ENCODE results near the gene ECEL1.

The ECEL1 gene

GRCh38 chr2:232437195-232437571, 50.5 kb downstream of the ECEL1 start:
- Histone ChIP-seq H3K4me3 (ENCODE audit: low read length) (no peak overlapping the region), H3K79me2 (ENCODE audit: low read length) (no peaks in the 10 kb centered on the region), H4K20me1 (ENCODE audit: insufficient read depth, low read length) (no peaks in the 10 kb centered on the region), H3K9me3 (ENCODE audit: insufficient read depth, low read length) (no peaks in the 10 kb centered on the region), H3K4me1 (ENCODE audit: low read length) (no peaks in the 10 kb centered on the region), H3K36me3 (replicated peaks; ENCODE audit: low read depth, low read length) (no peaks in the 10 kb centered on the region), H2AFZ (ENCODE audit: low read depth, low read length) (no peak overlapping the region), H3K4me2 (ENCODE audit: low read length) (no peak overlapping the region), H3K9ac (ENCODE audit: low read length) (no peak overlapping the region), H3K27ac (ENCODE audit: low read length) (no peak overlapping the region), H3K27me3 (ENCODE audit: low read depth, low read length) (no peaks in the 10 kb centered on the region)
- TF ChIP-seq CTCF (IDR thresholded peaks at IDR 0.05; ENCODE audit: low read depth, low read length) = no peak
- no peak for TF ChIP-seq EZH2phosphoT487 (IDR thresholded peaks at IDR 0.05; ENCODE audit: low read depth)

- H3K9ac ChIP-seq (ENCODE audit: low read length) = no peak overlapping the region
- H4K20me1 ChIP-seq (ENCODE audit: insufficient read depth, low read length) = no peaks in the 10 kb centered on the region
- no peaks in the 10 kb centered on the region for H3K36me3 ChIP-seq (replicated peaks; ENCODE audit: low read depth, low read length)
- TF ChIP-seq EZH2phosphoT487 (IDR thresholded peaks at IDR 0.05; ENCODE audit: low read depth) (no peak), CTCF (IDR thresholded peaks at IDR 0.05; ENCODE audit: low read depth, low read length) (no peak)
- no peak overlapping the region for H3K4me3 ChIP-seq (ENCODE audit: low read length)
- H3K27me3 ChIP-seq (ENCODE audit: low read depth, low read length) = no peaks in the 10 kb centered on the region
- H3K4me1 ChIP-seq (ENCODE audit: low read length) = no peaks in the 10 kb centered on the region
- H3K9me3 ChIP-seq (ENCODE audit: insufficient read depth, low read length) = no peaks in the 10 kb centered on the region
- no peak overlapping the region for H3K27ac ChIP-seq (ENCODE audit: low read length)
- no peak overlapping the region for H3K4me2 ChIP-seq (ENCODE audit: low read length)
- no peaks in the 10 kb centered on the region for H3K79me2 ChIP-seq (ENCODE audit: low read length)
- H2AFZ ChIP-seq (ENCODE audit: low read depth, low read length) = no peak overlapping the region
Observed at GRCh38 chr2:232436381-232437194, 51.0 kb downstream of the ECEL1 start.

- Histone ChIP-seq H3K9ac (ENCODE audit: low read length) (no peak overlapping the region), H3K4me1 (ENCODE audit: low read length) (no peaks in the 10 kb centered on the region), H3K79me2 (ENCODE audit: low read length) (no peaks in the 10 kb centered on the region), H4K20me1 (ENCODE audit: insufficient read depth, low read length) (no peaks in the 10 kb centered on the region), H3K27ac (ENCODE audit: low read length) (no peak overlapping the region), H3K4me2 (ENCODE audit: low read length) (no peak overlapping the region), H3K27me3 (ENCODE audit: low read depth, low read length) (no peaks in the 10 kb centered on the region), H3K36me3 (replicated peaks; ENCODE audit: low read depth, low read length) (no peaks in the 10 kb centered on the region), H3K4me3 (ENCODE audit: low read length) (no peak overlapping the region), H3K9me3 (ENCODE audit: insufficient read depth, low read length) (no peaks in the 10 kb centered on the region), H2AFZ (ENCODE audit: low read depth, low read length) (no peak overlapping the region)
- TF ChIP-seq EZH2phosphoT487 (IDR thresholded peaks at IDR 0.05; ENCODE audit: low read depth) (no peak), CTCF (IDR thresholded peaks at IDR 0.05; ENCODE audit: low read depth, low read length) (no peak)
Observed at GRCh38 chr2:232435805-232436204, 51.8 kb downstream of the ECEL1 start.

GRCh38 chr2:232435375-232435648, 52.3 kb downstream of the ECEL1 start:
- Histone ChIP-seq H3K79me2 (ENCODE audit: low read length) (no peaks in the 10 kb centered on the region), H3K9ac (ENCODE audit: low read length) (no peak overlapping the region), H3K4me3 (ENCODE audit: low read length) (no peak overlapping the region), H3K27me3 (ENCODE audit: low read depth, low read length) (no peaks in the 10 kb centered on the region), H4K20me1 (ENCODE audit: insufficient read depth, low read length) (no peaks in the 10 kb centered on the region), H2AFZ (ENCODE audit: low read depth, low read length) (no peak overlapping the region), H3K9me3 (ENCODE audit: insufficient read depth, low read length) (no peaks in the 10 kb centered on the region), H3K4me1 (ENCODE audit: low read length) (no peaks in the 10 kb centered on the region), H3K36me3 (replicated peaks; ENCODE audit: low read depth, low read length) (no peaks in the 10 kb centered on the region), H3K4me2 (ENCODE audit: low read length) (no peak overlapping the region), H3K27ac (ENCODE audit: low read length) (no peak overlapping the region)
- TF ChIP-seq EZH2phosphoT487 (IDR thresholded peaks at IDR 0.05; ENCODE audit: low read depth) (no peak), CTCF (IDR thresholded peaks at IDR 0.05; ENCODE audit: low read depth, low read length) (no peak)
